BE2C (cell line): ENCODE measurements around the gene PUM2.

Source experiments
- DNase-seq: peaks from one replicate; pipeline ENCODE4 v3.0.0-alpha.2; 2020
- H3K27me3 ChIP-seq: fragments of 250-450 bp; sonication (Bioruptor Pico); 2 replicates; pipeline ENCODE4 v1.5.1; 2020; ENCODE audit warnings: mild to moderate bottlenecking
- H3K36me3 ChIP-seq: fragments of 250-450 bp; sonication (Bioruptor Pico); 2 replicates; pipeline ENCODE4 v1.5.1; 2020; ENCODE audit warnings: mild to moderate bottlenecking
- H3K4me1 ChIP-seq: fragments of 250-450 bp; sonication (Bioruptor Pico); 2 replicates; pipeline ENCODE4 v1.5.1; 2020
- H3K4me3 ChIP-seq: 2 replicates; pipeline ENCODE4 v1.5.1; 2011; ENCODE audit warnings: low read depth, low read length
- H3K9me3 ChIP-seq: fragments of 250-450 bp; sonication (Bioruptor Pico); 2 replicates; pipeline ENCODE4 v1.5.1; 2020
- TF ChIP-seq, protein P1 (sequence below): IDR thresholded peaks from 2 replicates; pipeline ENCODE4 v1.5.1; 2012; ENCODE audit warnings: mild to moderate bottlenecking, low read depth, low read length

PUM2 gene

DNA sequence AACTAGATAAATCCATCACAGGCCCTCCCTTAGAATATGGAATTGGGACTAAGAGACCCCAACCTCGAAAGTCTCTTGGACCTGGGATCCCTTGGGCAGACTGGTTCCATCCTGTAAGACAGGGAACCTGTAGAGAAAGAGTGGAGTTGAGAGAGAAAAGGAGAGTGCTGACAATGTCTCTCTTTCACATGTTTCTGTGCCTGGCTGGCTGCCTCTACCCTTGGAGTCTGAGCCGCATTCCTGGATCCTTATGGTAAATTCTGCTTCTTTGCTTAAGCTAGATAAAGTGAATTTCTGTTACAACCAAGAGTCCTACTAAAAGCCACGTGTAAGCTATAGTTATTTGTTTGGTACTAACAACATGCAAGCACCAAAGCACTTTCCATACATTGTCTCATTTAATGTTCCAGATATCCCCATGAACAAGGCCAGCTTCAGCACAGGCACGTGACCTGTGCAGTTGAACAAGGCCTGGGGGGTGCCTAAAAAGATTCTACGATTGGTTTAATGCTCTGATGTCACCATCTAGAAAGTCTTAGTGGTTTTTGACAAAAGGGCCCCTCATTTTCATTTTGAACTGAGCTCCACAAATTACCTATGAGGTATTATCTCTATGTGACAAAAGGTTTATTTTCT, 2.1 kb upstream of the PUM2 start:
- TF ChIP-seq, protein P1, sequence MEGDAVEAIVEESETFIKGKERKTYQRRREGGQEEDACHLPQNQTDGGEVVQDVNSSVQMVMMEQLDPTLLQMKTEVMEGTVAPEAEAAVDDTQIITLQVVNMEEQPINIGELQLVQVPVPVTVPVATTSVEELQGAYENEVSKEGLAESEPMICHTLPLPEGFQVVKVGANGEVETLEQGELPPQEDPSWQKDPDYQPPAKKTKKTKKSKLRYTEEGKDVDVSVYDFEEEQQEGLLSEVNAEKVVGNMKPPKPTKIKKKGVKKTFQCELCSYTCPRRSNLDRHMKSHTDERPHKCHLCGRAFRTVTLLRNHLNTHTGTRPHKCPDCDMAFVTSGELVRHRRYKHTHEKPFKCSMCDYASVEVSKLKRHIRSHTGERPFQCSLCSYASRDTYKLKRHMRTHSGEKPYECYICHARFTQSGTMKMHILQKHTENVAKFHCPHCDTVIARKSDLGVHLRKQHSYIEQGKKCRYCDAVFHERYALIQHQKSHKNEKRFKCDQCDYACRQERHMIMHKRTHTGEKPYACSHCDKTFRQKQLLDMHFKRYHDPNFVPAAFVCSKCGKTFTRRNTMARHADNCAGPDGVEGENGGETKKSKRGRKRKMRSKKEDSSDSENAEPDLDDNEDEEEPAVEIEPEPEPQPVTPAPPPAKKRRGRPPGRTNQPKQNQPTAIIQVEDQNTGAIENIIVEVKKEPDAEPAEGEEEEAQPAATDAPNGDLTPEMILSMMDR = no peak
- peaks cover 8% of the 10 kb centered on the region; the same call in 1 of the 2 replicates for H3K36me3 ChIP-seq
- DNase-seq = no peak
- no peaks in the 10 kb centered on the region for H3K27me3 ChIP-seq
- no peak overlapping the region; the same call in 1 of the 2 replicates for H3K4me3 ChIP-seq
- H3K4me1 ChIP-seq = peaks cover 15% of the 10 kb centered on the region
- no peaks in the 10 kb centered on the region for H3K9me3 ChIP-seq

DNA sequence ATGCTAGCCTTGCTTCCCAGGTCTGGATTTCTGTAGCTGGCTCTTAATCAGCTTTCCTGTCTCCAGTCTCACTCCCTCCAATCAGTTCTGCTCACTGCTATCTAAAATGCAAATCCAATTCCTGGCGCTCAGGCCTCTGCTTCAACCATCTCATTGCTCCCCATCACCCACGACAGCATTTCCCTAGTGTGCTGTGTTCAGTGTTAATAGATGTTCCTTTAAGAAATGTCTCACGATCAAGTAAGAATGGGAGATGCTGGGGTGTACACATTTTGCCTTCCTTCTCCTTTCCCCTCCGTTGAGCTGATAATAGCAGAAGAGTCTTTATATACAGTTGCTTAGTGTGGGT, 1.6 kb upstream of the PUM2 start:
- TF ChIP-seq, protein P1 = no peak
- H3K27me3 ChIP-seq = no peaks in the 10 kb centered on the region
- peak; percentile 51 for DNase-seq
- H3K4me3 ChIP-seq = peak overlapping the region; percentile 64
- no peaks in the 10 kb centered on the region for H3K9me3 ChIP-seq
- peaks cover 15% of the 10 kb centered on the region for H3K4me1 ChIP-seq
- H3K36me3 ChIP-seq = peaks cover 8% of the 10 kb centered on the region; the same call in 1 of the 2 replicates

DNA sequence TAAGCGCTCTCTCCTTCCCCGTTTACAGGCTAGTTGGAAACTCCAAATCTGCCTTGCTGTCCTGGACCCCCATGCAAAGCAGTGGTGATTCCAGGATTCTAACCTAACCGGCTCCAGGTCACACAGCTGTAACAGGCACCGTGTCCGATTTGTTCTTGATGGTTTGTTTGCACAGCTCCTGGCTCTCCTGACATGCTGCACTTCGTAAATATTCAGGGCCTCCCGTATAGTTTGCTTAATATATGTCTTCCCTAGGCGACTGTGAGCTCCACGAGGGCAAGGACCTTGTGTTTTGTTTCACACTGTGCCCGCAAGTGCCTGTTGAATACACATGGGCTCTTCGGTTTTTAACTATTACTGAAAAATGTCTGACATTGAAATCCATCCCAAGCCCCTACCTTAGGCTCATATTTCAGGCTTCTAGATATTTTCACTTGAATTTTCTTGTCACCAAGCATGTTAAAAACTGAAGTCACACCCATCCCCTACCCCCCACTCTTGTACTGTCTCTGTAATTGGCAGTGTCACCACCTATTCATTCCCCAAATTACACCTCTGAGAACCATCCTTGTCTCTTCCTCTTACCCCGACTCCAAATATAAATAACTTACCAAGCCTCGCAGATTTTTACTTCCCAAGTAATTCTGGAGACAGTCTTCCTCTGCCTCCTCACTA, 1.0 kb upstream of the PUM2 start:
- TF ChIP-seq, protein P1 = no peak
- peaks cover 15% of the 10 kb centered on the region for H3K4me1 ChIP-seq

DNA sequence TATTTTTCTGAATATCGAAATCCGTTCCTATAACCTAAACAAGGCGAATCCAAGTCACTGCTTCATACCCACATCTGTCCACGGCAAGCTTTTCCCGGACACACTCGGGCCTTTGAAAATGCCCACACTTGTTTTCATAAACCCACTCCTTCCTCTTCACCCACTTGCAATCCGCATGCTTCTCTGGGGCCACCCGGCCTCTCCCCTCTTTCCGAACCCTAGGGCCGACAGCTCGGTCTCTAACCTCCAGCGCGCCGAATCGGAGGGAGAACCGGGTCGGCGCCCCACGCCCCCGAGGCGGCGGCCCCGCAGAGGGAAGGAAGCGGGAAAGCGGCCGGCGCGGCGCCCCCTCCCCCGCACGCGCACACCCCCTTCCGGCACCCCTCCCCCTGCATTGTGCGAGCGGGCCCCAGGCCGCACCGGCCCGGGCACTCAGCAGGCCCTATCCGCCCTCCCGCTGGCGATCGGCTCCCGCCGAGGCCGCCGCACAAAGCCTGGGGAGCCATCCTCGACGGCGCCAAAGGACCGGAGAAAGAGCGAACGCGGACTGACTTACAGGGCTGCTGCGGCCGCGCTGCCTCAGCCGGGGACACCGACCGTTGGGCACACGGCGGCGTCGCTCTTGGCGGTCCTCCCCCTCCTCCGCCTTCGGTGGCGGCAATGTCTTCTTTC, 467 bp downstream of the PUM2 start:
- no peaks in the 10 kb centered on the region for H3K27me3 ChIP-seq
- H3K4me3 ChIP-seq = peak overlapping the region; percentile 92
- TF ChIP-seq, protein P1 = no peak
- no peaks in the 10 kb centered on the region for H3K9me3 ChIP-seq
- peaks cover 8% of the 10 kb centered on the region; the same call in 1 of the 2 replicates for H3K36me3 ChIP-seq
- DNase-seq = peak; percentile 73
- H3K4me1 ChIP-seq = peaks cover 15% of the 10 kb centered on the region

More for the DNA sequence above, 1.0 kb upstream of the PUM2 start:
- Histone ChIP-seq H3K36me3 (peaks cover 8% of the 10 kb centered on the region; the same call in 1 of the 2 replicates), H3K27me3 (no peaks in the 10 kb centered on the region), H3K4me3 (peak overlapping the region; percentile 64), H3K9me3 (no peaks in the 10 kb centered on the region)
- no peak for DNase-seq

DNA sequence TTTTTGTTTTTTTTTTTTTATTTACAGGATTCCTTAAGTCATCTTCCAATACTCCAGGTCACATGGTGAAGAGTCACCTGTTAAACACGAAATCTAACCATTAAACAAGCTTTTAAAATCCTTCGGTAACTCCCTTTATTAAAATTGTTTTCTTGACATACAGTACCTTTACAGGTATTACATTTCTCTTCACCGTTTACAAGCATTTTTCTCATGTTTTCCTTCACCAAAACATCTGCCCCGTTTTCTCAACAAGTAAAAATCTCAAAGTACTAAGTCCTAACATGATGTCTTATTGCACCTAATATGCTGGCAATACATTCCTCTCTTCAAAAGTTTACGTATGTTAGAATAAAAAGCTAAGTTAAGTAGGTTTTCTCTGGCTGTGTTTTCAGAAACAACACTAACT, 1.1 kb downstream of the PUM2 start:
- no peaks in the 10 kb centered on the region for H3K27me3 ChIP-seq
- H3K36me3 ChIP-seq = peaks cover 8% of the 10 kb centered on the region; the same call in 1 of the 2 replicates
- peak overlapping the region; percentile 92 for H3K4me3 ChIP-seq
- no peak for DNase-seq
- no peaks in the 10 kb centered on the region for H3K9me3 ChIP-seq
- TF ChIP-seq, protein P1 = no peak
- H3K4me1 ChIP-seq = peaks cover 15% of the 10 kb centered on the region

DNA sequence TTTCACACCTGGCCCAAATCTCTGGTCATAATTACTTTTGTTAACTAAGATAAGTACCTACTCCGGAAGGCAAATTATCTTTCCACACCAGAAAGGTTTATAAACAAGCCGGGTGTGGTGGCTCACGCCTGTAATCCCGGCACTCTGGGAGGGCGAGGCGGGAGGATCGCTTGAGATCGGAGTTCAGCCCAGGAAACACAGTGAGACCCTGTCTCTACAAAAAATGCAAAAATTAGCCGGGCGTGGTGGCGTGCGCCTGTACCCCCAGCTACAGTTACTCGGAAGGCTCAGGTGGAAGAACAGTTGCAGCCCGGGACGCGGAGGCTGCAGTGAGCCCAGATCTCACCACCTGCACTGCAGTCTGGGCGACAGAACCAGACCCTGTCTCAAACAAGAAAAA, 2.1 kb downstream of the PUM2 start:
- Histone ChIP-seq H3K4me3 (peak overlapping the region; percentile 92), H3K27me3 (no peaks in the 10 kb centered on the region), H3K36me3 (peaks cover 10% of the 10 kb centered on the region), H3K9me3 (no peaks in the 10 kb centered on the region), H3K4me1 (peaks cover 14% of the 10 kb centered on the region)
- TF ChIP-seq, protein P1 = no peak
- DNase-seq = no peak
